Liver (tissue), 3 donors: ENCODE results near the gene AOPEP.

ENCODE experiments used
- ATF3 ChIP-seq: IDR thresholded peaks from 2 replicates; pipeline ENCODE4 v1.6.1; 2016; ENCODE audit warnings: antibody characterized with exemption
- CTCF ChIP-seq: fragments of 150-350 bp; IDR thresholded peaks from 2 replicates; pipeline ENCODE4 v1.5.1; 2017; ENCODE audit warnings: improper control_type of control experiment, low read depth, low read length; ENCODE audit not compliant: missing input control
- FOXA1 ChIP-seq: IDR thresholded peaks from 2 replicates; pipeline ENCODE4 v1.6.1; 2016; ENCODE audit warnings: antibody characterized with exemption
- GABPA ChIP-seq, 2 donors: IDR thresholded peaks in 1 of 2; conservative IDR thresholded peaks in 1 of 2; 2 replicates each; pipeline ENCODE4 v1.6.1; 2016; ENCODE audit warnings: antibody characterized with exemption in 2 of 2, mild to moderate bottlenecking in 1 of 2, moderate library complexity in 1 of 2
- MAX ChIP-seq: IDR thresholded peaks from 2 replicates; pipeline ENCODE4 v1.6.1; 2016; ENCODE audit warnings: antibody characterized with exemption
- REST ChIP-seq: IDR thresholded peaks from 2 replicates; pipeline ENCODE4 v1.6.1; 2016; ENCODE audit warnings: antibody characterized with exemption, mild to moderate bottlenecking
- ZBTB33 ChIP-seq: IDR thresholded peaks from 2 replicates; pipeline ENCODE4 v1.6.1; 2016; ENCODE audit warnings: antibody characterized with exemption
- donor health status: healthy.
- donor health status: healthy.

GRCh38 chr9:94801681-94802080 is 75.2 kb downstream of the AOPEP start:
- no peak for TF ChIP-seq ZBTB33
- TF ChIP-seq CTCF, result no peak
- no peak for TF ChIP-seq MAX
- TF ChIP-seq FOXA1, result no peak
- TF ChIP-seq REST, result no peak
- no peak for TF ChIP-seq ATF3
- no peak for TF ChIP-seq GABPA (IDR thresholded peaks at IDR 0.05 in 1 of 2, conservative IDR thresholded peaks at IDR 0.05 in 1 of 2)
